Measurements from ENCODE around the gene CFB. TPM values are rescaled to one million over a fixed set of nuclear protein-coding genes. Genes with fewer than 3 reads are reported as not detected.
A peak's percentile ranks its signal among the peaks of the same experiment; 100 is the strongest.

The CFB gene
- total and polyA plus RNA-seq, 2 of the 13 experiments (the other 11 are each of a cell fraction or from before 2014, with no cell fraction given): 171 to 513 TPM

DNA sequence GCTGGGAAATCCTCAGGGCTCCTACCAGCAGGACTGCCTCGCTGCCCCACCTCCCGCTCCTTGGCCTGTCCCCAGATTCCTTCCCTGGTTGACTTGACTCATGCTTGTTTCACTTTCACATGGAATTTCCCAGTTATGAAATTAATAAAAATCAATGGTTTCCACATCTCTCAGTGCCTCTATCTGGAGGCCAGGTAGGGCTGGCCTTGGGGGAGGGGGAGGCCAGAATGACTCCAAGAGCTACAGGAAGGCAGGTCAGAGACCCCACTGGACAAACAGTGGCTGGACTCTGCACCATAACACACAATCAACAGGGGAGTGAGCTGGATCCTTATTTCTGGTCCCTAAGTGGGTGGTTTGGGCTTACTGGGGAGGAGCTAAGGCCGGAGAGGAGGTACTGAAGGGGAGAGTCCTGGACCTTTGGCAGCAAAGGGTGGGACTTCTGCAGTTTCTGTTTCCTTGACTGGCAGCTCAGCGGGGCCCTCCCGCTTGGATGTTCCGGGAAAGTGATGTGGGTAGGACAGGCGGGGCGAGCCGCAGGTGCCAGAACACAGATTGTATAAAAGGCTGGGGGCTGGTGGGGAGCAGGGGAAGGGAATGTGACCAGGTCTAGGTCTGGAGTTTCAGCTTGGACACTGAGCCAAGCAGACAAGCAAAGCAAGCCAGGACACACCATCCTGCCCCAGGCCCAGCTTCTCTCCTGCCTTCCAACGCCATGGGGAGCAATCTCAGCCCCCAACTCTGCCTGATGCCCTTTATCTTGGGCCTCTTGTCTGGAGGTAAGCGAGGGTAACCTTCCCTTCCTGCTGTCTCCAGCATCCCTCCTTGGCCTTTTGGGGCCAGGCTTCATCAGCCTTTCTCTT lies at the start of gene CFB (continued):
- TF ChIP-seq, protein P1, sequence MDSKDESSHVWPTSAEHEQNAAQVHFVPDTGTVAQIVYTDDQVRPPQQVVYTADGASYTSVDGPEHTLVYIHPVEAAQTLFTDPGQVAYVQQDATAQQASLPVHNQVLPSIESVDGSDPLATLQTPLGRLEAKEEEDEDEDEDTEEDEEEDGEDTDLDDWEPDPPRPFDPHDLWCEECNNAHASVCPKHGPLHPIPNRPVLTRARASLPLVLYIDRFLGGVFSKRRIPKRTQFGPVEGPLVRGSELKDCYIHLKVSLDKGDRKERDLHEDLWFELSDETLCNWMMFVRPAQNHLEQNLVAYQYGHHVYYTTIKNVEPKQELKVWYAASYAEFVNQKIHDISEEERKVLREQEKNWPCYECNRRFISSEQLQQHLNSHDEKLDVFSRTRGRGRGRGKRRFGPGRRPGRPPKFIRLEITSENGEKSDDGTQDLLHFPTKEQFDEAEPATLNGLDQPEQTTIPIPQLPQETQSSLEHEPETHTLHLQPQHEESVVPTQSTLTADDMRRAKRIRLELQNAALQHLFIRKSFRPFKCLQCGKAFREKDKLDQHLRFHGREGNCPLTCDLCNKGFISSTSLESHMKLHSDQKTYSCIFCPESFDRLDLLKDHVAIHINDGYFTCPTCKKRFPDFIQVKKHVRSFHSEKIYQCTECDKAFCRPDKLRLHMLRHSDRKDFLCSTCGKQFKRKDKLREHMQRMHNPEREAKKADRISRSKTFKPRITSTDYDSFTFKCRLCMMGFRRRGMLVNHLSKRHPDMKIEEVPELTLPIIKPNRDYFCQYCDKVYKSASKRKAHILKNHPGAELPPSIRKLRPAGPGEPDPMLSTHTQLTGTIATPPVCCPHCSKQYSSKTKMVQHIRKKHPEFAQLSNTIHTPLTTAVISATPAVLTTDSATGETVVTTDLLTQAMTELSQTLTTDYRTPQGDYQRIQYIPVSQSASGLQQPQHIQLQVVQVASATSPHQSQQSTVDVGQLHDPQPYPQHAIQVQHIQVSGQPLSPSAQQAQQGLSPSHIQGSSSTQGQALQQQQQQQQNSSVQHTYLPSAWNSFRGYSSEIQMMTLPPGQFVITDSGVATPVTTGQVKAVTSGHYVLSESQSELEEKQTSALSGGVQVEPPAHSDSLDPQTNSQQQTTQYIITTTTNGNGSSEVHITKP (CRISPR knock-in tag; IDR thresholded peaks at IDR 0.05; ENCODE audit: low read depth): peak; percentile 88; the same call in 1 of the 2 replicates
- TF ChIP-seq ZNF878 (CRISPR knock-in tag; IDR thresholded peaks at IDR 0.05) (0 out of 2 replicates have a peak, but pooled peaks have one; percentile 36), KAT2B (IDR thresholded peaks at IDR 0.05; ENCODE audit: borderline replicate concordance, low read depth, low read length) (no peak), SMYD3 (CRISPR knock-in tag; IDR thresholded peaks at IDR 0.05) (peak; percentile 36; the same call in 1 of the 2 replicates), ZBTB7B (CRISPR knock-in tag; IDR thresholded peaks at IDR 0.05) (peak; percentile 92), PRMT3 (CRISPR knock-in tag; IDR thresholded peaks at IDR 0.05; ENCODE audit: borderline replicate concordance, low read depth) (no peak), ZNF615 (CRISPR knock-in tag; IDR thresholded peaks at IDR 0.05; ENCODE audit: borderline replicate concordance) (no peak), ZKSCAN1 (IDR thresholded peaks at IDR 0.05; ENCODE audit: low read length) (no peak), THAP8 (CRISPR knock-in tag; IDR thresholded peaks at IDR 0.05; ENCODE audit: borderline replicate concordance) (no peak), ZNF101 (CRISPR knock-in tag; IDR thresholded peaks at IDR 0.05; ENCODE audit: borderline replicate concordance, low read depth) (peak; percentile 91; the same call in 1 of the 2 replicates), DNMT1 (CRISPR knock-in tag; IDR thresholded peaks at IDR 0.05) (peak; percentile 63), ZHX1 (CRISPR knock-in tag; IDR thresholded peaks at IDR 0.05; ENCODE audit: low read depth) (0 out of 2 replicates have a peak, but pooled peaks have one; percentile 59), KAT8 (CRISPR knock-in tag; IDR thresholded peaks at IDR 0.05) (peak; percentile 90), NFYB (CRISPR knock-in tag; IDR thresholded peaks at IDR 0.05) (peak; percentile 67), MLX (CRISPR knock-in tag; IDR thresholded peaks at IDR 0.05) (peak; percentile 64), ZSCAN29 (CRISPR knock-in tag; conservative IDR thresholded peaks at IDR 0.05) (peak; percentile 69; the same call in 1 of the 2 replicates), ZSCAN22 (CRISPR knock-in tag; IDR thresholded peaks at IDR 0.05) (0 out of 2 replicates have a peak, but pooled peaks have one; percentile 69), MTA3 (CRISPR knock-in tag; IDR thresholded peaks at IDR 0.05) (no peak), ZNF292 (CRISPR knock-in tag; IDR thresholded peaks at IDR 0.05; ENCODE audit: borderline replicate concordance, low read depth) (no peak), MATR3 (CRISPR knock-in tag; IDR thresholded peaks at IDR 0.05) (no peak), NFE2L2 (IDR thresholded peaks at IDR 0.05; ENCODE audit: low read length) (no peak), MLLT10 (CRISPR knock-in tag; IDR thresholded peaks at IDR 0.05) (no peak), RFX5 (IDR thresholded peaks at IDR 0.05; ENCODE audit: low read depth, low read length) (no peak)
